ENCODE data around the gene OSCP1. TPM values are rescaled to one million over a fixed set of nuclear protein-coding genes. Genes with fewer than 3 reads are reported as not detected.

OSCP1 gene
- total and polyA plus RNA-seq, 4 donors, result 16.9 to 31.4 (median 23.2) TPM

- H3K36me3 ChIP-seq (ENCODE audit: control insufficient read depth in 4 of 4, insufficient read depth in 4 of 4, low read length in 4 of 4), result peaks cover 0 to 17% (median 2%) of the 10 kb centered on the region in 4 donors
- WGBS, 2 donors, result 76 to 84% methylated on average over 4 of the region's 4 CpGs
- no peak overlapping the region for H3K4me3 ChIP-seq
- DNase-seq, result no peak
- no peaks in the 10 kb centered on the region for H3K4me1 ChIP-seq (ENCODE audit: control insufficient read depth in 5 of 5, insufficient read depth in 5 of 5, low read length in 5 of 5)
- H3K9me3 ChIP-seq (ENCODE audit: control insufficient read depth in 4 of 4, insufficient read depth in 3 of 4, low read length in 3 of 4), result no peaks in the 10 kb centered on the region
- H3K27me3 ChIP-seq (ENCODE audit: control insufficient read depth in 3 of 3, insufficient read depth in 3 of 3, low read length in 2 of 3), result no peaks in the 10 kb centered on the region
- H3K9ac ChIP-seq (ENCODE audit: insufficient read depth in 1 of 2, low read length in 2 of 2), result no peak overlapping the region
- H3K27ac ChIP-seq (ENCODE audit: low read depth in 1 of 2, low read length in 1 of 2), result no peak overlapping the region
- TF ChIP-seq CTCF (IDR thresholded peaks at IDR 0.05; ENCODE audit: control extremely low read depth, extremely low read depth), result no peak
- ATAC-seq (ENCODE audit: insufficient read depth, low FRiP score), result no peak
These were observed 24.5 kb downstream of the OSCP1 start for GRCh38 chr1:36425791-36426190.

GRCh38 chr1:36421649-36422048, 28.6 kb downstream of the OSCP1 start:
- H3K36me3 ChIP-seq (ENCODE audit: control insufficient read depth in 4 of 4, insufficient read depth in 4 of 4, low read length in 4 of 4), result peaks cover 0 to 14% (median 5%) of the 10 kb centered on the region in 4 donors
- no peaks in the 10 kb centered on the region for H3K27me3 ChIP-seq (ENCODE audit: control insufficient read depth in 3 of 3, insufficient read depth in 3 of 3, low read length in 2 of 3)
- DNase-seq, result no peak
- no peak for ATAC-seq (ENCODE audit: insufficient read depth, low FRiP score)
- TF ChIP-seq CTCF (IDR thresholded peaks at IDR 0.05; ENCODE audit: control extremely low read depth, extremely low read depth), result no peak
- no peak overlapping the region for H3K4me3 ChIP-seq
- WGBS, 2 donors, result 79 to 92% methylated on average over 7 of the region's 7 CpGs
- H3K9me3 ChIP-seq (ENCODE audit: control insufficient read depth in 4 of 4, insufficient read depth in 3 of 4, low read length in 3 of 4), result no peaks in the 10 kb centered on the region
- H3K27ac ChIP-seq (ENCODE audit: low read depth in 1 of 2, low read length in 1 of 2), result no peak overlapping the region
- peaks cover 0 to 5% (median 0%) of the 10 kb centered on the region in 5 donors for H3K4me1 ChIP-seq (ENCODE audit: control insufficient read depth in 5 of 5, insufficient read depth in 5 of 5, low read length in 5 of 5)
- no peak overlapping the region for H3K9ac ChIP-seq (ENCODE audit: insufficient read depth in 1 of 2, low read length in 2 of 2)

GRCh38 chr1:36420836-36421317, 29.4 kb downstream of the OSCP1 start:
- DNase-seq, result peak; percentile 84 to 89 (median 85)
- peak; percentile 96 for TF ChIP-seq CTCF (IDR thresholded peaks at IDR 0.05; ENCODE audit: control extremely low read depth, extremely low read depth)
- H3K4me1 ChIP-seq (ENCODE audit: control insufficient read depth in 5 of 5, insufficient read depth in 5 of 5, low read length in 5 of 5), result peaks cover 0 to 5% (median 0%) of the 10 kb centered on the region in 5 donors
- peak overlapping the region in 1 of 2 donors; percentile 32 for H3K27ac ChIP-seq (ENCODE audit: low read depth in 1 of 2, low read length in 1 of 2)
- ATAC-seq (ENCODE audit: insufficient read depth, low FRiP score), result peak; percentile 96
- H3K9ac ChIP-seq (ENCODE audit: insufficient read depth in 1 of 2, low read length in 2 of 2), result peak overlapping the region in 1 of 2 donors; percentile 33
- peaks cover 0 to 14% (median 5%) of the 10 kb centered on the region in 4 donors for H3K36me3 ChIP-seq (ENCODE audit: control insufficient read depth in 4 of 4, insufficient read depth in 4 of 4, low read length in 4 of 4)
- 18 to 24% methylated on average over 13 of the region's 13 CpGs for WGBS, 2 donors
- no peak overlapping the region for H3K4me3 ChIP-seq
- H3K27me3 ChIP-seq (ENCODE audit: control insufficient read depth in 3 of 3, insufficient read depth in 3 of 3, low read length in 2 of 3), result no peaks in the 10 kb centered on the region
- no peaks in the 10 kb centered on the region for H3K9me3 ChIP-seq (ENCODE audit: control insufficient read depth in 4 of 4, insufficient read depth in 3 of 4, low read length in 3 of 4)

GRCh38 chr1:36420409-36420808, 29.8 kb downstream of the OSCP1 start:
- 23 to 49% methylated on average over 5 of the region's 5 CpGs for WGBS, 2 donors
- H3K9me3 ChIP-seq (ENCODE audit: control insufficient read depth in 4 of 4, insufficient read depth in 3 of 4, low read length in 3 of 4), result no peaks in the 10 kb centered on the region
- peak overlapping the region in 1 of 2 donors; percentile 33 for H3K9ac ChIP-seq (ENCODE audit: insufficient read depth in 1 of 2, low read length in 2 of 2)
- peaks cover 0 to 5% (median 0%) of the 10 kb centered on the region in 5 donors for H3K4me1 ChIP-seq (ENCODE audit: control insufficient read depth in 5 of 5, insufficient read depth in 5 of 5, low read length in 5 of 5)
- DNase-seq (peak in 1 of 3 donors; percentile 66), ATAC-seq (ENCODE audit: insufficient read depth, low FRiP score) (no peak)
- no peak overlapping the region for H3K4me3 ChIP-seq
- peaks cover 0 to 14% (median 5%) of the 10 kb centered on the region in 4 donors for H3K36me3 ChIP-seq (ENCODE audit: control insufficient read depth in 4 of 4, insufficient read depth in 4 of 4, low read length in 4 of 4)
- H3K27ac ChIP-seq (ENCODE audit: low read depth in 1 of 2, low read length in 1 of 2), result no peak overlapping the region
- H3K27me3 ChIP-seq (ENCODE audit: control insufficient read depth in 3 of 3, insufficient read depth in 3 of 3, low read length in 2 of 3), result no peaks in the 10 kb centered on the region
- no peak for TF ChIP-seq CTCF (IDR thresholded peaks at IDR 0.05; ENCODE audit: control extremely low read depth, extremely low read depth)
